HG02852 (cell line): Measurements from ENCODE around the gene TBC1D2.
"Not testable (repeated sequence)": the region's sequence is repeated elsewhere in the genome, so short reads cannot be mapped to it uniquely, and the experiment has no call there.

ENCODE experiments used
- ATAC-seq: cut with Tn5 transposase; IDR thresholded peaks from one replicate; pipeline ENCODE4 v1.9.1; 2021; ENCODE audit warnings: mild to moderate bottlenecking, moderate library complexity; ENCODE audit not compliant: unreplicated experiment

TBC1D2 gene

DNA sequence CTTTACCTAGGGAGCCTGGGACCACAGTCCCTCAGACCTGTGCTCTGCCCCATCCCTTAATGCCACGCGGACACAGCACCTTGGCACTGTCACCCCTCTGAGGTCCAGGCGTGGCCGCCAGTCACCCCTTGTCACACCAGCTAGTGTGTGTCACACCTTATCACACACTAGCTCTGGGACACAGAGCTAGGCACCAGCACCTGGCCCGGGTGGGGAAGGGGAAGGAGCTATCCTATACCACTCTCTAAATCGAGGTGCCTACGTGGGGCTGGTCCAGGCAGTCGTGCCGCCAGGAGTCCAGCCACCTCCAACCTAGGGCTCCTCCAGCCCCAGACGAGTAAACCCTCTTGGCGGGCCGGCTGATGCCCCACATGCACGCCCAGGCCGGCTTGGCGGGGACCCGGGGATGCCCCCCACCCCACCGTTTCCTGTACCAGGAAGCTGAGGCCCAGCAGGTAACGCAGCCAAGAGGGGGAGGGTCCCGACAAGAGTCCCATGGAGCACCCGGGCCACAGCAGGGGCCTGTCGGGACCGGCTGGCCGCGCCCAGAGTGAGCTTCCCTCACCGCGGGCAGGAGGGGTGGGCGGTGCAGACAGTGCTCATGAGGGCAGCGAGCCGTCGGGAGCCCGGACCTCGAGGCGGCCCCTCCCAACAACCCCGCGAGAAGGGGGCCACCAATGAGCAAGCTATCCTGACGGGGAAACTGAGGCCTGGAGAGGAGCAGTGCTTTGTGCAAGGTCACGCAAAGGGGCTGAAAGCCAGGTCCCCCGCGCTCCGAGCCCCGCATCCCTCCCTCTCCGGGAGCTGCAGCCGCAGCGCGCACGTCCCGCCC is 63.6 kb downstream of the TBC1D2 start:
- peak; percentile 20 for ATAC-seq

DNA sequence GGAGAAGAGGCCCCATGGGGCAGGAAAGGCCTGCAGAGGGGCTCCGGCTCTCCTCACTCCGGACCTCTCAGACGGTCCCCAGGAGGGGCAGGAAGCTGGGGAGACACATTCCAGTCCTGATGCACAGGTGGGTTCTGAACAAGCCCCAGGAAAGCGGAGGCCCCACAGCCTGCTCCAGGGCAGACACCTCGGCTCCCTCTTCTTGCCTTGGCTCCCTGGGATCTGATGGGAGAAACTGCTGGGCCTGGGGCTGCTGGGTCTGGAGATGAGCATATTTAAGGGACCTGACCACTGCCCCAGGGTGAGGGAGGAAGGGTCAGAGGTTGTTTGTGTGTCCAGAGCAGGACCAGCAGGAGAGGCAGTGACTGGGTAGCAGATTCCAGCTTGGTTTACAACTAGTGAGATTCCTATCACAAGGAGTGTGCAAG is 64.3 kb downstream of the TBC1D2 start:
- no peak for ATAC-seq

DNA sequence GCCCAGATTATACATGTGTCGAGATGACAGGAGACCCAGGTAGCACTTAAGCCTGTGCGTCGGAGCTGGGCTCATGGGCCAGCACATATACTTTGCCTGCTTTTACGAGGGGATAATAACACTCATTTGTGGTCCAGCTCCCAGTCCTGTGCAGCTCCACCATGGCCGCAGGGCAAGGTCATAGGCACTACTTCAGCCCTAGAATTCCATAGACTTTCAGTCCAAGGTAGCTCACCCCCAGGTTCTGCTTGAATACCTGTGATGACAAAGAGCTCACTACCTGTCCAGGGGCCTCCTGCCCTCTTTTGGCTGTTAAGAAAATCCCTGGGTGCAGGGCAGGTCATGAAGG is 64.7 kb downstream of the TBC1D2 start:
- no peak for ATAC-seq

DNA sequence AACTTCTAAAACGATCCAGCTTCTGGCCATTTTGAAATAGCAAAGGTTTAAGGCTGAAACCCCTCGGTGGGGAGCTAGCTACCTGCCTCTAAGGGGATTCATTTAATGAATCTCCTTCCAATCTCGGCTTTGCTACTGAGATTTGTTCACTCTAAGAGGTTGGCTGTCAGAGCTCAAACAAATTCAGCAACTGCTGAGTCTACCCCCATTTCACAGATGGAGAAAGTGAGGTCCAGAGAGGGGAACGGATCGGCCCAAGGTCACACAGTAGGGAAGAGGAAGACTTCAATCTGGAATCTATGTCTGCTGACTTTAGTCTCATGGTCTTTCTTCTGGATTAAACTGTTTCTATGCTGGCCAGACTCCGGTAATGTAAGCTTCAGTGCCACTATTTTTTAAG is 66.0 kb downstream of the TBC1D2 start:
- no peak for ATAC-seq

DNA sequence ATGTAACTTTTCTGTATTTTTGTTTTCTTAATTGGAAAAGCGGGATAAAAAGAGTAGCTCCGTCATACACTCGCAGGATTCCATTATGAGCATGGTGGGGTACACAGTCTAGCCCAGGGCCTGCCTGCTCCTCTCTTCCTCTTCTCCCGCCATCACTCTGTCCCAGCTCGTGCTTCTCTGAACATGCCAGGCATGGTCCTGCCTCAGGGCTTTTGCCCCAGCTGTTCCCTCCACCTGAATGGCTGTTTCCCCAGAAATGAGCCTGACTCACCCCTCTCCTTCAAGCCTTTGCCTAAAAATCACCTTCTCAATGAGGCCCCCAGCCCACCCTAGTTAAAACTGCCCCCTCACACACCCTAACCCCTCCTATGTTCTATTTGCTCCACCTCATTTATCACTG is 67.5 kb downstream of the TBC1D2 start:
- no peak for ATAC-seq

DNA sequence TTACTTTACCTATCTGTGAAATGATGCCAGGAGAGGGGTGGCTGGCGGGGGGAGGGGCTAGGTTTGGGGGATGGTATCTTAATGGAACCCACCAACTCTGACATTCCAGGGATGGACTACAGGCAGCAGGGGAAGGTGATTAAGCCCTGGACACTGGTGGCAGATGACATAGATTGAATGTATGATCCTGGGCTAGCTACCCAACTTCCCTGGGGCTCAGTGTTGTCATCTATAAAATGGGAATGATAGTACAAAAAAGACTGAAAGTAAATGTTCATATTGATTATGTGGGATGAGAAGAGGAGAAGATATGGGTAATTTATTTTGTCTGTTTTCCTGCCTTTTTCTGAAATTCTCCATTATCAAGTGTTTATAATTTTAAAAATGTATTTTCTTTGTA is 69.2 kb downstream of the TBC1D2 start:
- ATAC-seq = no peak

DNA sequence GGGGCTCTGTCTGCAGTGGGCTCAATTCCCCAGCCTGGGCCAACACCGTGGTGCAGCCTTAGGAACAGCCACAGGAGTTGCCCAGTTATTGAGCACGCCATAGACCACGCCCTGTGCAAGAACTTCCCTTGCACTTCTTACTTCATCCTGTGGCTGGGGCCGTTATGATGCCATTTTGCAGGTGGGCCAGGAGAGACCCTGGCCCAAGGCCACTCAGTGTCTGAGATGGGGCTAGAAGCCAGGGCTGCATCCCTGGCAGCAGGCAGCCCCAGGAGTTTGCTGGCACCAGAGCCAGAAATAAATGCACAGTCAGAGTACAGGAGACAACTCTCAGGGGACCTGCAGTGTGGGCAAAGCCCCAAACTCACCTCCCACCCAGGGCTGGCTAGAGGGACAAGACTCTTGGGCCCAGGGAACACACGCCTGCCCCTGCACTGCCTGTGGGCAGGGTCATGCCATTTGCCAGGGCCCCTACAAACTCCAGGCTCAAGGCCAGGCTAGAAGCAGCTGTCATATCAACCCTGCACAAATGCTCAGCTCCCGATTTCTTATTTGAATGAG is 69.8 kb downstream of the TBC1D2 start:
- ATAC-seq = no peak

DNA sequence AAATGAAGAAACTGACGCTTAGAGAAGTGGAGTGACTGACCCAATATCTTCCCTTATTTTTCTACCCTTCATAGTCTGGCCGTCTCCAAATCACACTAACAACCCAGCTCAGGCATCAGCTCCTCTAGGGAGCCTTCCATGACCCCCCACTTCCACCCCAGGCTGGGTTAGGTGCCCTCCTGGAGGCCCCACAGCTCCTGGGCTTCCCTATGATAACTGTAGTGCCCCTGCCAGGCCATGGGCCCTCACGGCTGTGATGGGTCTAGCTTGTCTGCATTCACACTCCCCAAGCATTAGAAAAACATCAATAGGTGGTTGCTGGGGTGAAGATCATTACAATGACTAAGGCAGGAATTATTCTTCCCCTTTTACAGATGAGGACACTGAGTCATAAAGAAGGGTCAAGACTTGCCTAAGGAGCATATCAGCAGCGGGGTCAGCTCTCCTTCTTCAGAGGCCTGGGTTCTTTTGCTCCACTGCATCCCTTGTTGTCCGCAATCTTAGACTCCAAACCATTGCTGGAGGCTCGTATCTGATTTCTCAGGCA is 70.4 kb downstream of the TBC1D2 start:
- ATAC-seq = no peak

DNA sequence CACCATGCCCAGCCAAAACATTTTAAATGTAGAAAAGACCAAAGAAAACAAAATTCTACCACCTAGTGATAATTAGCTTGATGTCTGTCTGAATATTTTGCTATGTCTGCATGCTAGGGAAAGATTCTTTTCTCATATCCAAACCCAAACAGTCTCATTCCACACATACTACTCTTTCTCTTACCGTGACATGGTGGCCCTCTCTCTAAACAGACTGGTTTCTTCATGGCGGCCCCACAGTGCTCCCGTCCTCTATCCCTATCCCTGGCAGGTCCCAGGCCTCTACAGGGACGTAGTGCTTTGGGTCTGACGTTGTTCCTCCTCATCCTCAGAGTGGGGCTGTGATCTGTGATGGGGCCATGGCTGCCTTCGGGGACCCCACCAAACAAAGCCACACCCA is 71.1 kb downstream of the TBC1D2 start:
- no peak for ATAC-seq

DNA sequence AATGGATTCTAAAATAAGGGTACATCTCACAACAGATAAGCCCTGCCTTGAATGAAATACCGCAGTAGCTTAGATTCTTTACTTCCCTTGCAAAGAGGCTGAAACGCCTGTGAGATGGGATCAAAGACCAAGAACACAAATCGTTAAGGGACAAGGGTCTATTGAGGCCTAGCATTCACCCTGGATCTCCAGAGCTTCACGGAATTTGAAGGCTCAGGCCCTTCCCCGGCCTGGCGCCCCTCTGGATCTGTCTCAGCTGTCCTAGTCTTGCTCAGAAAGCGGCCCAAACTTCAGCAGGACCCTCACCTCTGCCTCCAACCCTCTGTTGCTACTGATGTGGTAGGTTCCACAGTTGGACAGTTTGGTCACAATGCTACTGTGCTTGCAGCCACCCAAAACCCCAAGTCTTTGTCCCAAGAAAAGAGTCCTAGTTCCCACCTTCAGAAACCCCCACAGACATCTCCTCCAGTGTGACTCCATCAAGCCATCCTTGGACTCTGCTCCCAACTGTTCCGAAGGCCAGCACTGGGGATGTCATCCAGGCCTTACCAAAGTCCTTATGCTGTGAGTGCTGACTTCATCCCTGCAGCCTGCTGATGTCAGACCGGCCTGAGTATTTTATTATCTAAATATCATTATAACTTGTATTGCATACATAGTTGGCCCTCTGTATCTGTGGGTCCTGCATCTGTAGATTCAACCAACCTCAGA is 72.4 kb downstream of the TBC1D2 start:
- no peak for ATAC-seq

DNA sequence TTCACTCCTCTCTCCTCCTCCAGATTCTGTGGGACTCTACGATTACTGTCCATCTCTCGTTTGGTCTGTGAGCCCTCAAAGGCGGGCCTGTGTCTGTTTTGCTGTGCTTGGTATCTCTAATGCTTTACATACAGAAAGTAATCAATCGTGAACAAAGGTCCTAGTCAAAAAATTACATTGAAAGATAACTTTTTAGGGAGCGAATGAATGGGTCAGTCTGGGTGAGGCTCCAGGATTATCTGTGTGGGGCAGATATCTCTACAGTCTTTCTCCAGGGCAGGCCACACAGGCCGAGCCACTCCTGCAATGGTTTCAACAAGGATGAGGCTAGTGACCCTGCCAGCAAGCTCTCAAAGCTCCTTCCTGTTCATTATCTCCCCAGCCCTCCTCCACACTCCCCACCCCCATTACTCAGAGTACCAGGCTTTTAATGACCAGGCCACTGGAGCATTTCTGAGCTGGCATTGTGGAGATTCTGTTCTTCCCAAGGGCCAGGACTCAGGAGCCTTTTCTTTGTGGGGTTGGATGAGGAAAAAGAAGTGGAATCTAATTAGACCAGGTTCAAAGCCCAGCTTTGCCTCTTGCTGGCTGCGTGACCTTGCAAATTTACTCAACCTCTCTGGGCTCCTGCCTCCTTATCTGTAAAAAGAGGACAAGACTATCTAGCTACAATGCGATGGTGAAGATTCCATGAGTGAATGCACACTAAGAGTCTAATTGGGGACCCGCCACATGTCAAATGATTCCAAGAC is 73.2 kb downstream of the TBC1D2 start:
- no peak for ATAC-seq

DNA sequence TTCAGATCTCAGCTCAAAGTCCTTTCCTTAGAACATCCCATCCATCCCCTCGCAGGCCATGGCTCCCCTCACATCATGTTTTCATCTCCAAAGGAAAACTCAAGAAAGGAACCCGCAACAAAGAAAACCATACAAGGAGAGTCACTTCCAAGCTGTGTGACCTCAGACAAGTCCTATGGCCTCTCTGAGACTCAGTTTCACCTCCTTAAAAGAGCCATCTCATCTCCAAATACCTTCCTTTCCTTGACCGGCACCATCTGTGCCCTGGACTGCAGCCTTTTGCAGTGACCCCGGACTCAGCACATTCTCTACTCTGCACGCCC is 73.7 kb downstream of the TBC1D2 start:
- ATAC-seq = no peak

DNA sequence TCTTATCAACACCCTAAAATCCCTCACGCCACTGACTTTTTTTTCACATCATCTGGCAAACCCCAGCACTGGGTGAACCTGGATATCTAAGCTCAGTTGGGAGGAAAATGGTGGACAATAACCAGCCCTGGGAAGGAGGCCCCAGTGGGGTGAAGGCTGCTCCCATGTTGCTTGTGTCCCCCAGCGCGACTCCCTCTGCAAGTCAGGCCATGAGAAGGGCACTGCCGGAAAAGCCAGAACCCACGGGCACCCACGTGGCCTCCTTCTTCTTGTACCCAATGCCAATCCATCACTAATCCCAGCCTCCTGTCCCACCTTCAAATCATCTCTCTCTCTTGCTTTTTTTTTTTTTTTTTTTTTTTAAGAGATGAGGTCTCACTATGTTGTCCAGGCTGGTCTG is 74.5 kb downstream of the TBC1D2 start:
- ATAC-seq = no peak

DNA sequence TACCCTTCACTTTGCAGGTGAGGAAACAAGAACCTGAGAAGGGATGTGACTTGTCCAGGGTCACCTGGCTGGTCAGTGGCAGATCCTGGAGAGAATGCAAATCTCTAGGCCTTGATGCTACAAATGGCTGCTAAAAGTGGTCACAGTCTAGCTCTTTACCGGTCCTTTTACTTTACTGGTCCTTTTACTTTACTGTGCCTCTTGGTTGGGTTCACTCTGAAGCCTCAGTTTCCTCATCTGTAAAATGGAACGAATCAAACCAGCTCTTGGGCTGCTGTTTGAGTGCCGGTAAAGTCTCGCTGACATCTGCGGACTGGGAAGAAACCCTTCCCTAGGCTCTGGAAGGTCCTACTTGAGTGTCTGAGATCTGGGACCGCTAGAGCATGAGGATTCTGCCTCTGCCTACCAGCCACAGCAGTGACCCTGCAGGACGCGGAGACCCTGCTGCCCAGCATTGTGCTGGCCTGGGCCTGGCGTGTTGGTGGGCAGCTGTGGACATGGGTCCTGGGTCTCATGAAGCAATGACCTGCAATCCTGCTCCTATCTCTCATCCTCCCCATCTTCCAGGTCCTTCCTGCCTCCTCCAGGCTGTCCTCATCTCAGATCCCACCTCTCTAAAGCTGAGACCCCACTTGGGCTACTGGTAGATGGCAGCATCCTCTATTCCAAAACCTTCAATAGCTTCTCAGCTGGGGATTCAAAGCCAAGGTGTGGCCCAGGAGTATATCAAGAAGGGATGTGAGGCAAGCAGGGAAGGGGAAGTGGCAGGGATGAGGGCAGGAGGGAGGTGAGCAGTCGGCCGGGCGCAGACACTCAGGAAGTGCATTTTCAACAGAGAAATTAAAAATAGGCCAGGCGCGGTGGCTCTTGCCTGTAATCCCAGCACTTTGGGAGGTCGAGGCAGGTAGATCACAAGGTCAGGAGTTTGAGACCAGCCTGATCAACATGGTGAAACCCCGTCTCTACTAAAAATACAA is 76.3 kb downstream of the TBC1D2 start:
- ATAC-seq = no peak

DNA sequence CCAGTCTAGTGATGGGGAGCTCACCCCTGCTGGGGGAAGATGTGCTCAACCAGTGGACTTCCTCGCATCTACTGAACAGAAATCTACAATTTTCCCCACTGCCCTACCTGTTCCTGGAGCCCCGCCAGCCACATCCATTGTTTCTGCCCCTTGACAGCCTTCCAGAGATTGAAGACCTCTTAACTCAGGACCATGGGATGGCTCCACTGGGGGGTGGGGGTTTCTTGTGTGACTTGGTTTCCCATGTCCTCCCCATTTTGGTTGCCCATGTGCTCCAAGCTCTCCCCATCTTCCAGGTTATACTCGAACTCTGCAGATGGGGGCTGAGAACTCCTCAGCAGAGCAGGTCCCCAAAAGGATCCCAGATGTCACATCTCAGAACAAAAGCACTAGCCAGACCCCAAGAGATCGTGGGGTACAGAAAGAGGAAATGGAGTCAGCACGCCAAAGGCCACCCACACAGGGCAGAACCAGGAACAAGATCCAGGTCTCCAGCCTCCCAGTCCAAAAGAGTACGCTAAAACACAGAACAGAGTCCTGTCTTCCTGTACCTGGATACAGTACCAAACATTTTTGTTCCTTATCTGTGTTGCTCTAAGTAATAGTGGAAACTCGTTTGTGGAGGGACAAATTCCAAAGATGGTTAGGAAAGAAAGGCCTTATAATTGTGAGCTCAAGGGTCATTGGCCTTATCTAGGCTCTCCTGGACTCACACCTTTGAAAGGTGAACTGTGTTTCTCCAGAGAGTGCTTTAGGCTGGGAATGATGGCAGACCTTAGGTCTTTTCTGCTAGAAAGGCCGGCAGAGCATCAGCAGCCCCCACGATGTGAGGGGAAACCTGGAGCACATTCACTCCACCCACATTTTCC is 78.8 kb downstream of the TBC1D2 start:
- ATAC-seq = no peak

DNA sequence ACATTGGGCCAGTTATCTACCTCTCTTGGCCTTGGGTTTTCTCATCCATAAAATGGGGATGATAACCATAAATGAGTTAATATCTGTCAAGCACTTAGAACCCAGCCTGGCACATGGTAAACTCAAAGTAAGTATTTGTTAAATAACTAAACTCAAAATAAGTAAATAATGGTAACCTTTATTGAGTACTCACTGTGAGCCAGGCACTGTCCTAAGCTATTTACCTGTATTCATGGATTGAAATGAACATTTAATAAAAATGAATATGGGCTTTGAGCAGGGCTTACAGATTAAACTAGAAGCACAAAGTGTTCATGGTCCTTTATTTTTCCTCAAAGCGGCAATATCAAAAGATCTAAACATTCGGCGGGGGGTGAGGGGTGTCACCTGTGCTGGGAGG is 79.7 kb downstream of the TBC1D2 start:
- ATAC-seq = no peak

DNA sequence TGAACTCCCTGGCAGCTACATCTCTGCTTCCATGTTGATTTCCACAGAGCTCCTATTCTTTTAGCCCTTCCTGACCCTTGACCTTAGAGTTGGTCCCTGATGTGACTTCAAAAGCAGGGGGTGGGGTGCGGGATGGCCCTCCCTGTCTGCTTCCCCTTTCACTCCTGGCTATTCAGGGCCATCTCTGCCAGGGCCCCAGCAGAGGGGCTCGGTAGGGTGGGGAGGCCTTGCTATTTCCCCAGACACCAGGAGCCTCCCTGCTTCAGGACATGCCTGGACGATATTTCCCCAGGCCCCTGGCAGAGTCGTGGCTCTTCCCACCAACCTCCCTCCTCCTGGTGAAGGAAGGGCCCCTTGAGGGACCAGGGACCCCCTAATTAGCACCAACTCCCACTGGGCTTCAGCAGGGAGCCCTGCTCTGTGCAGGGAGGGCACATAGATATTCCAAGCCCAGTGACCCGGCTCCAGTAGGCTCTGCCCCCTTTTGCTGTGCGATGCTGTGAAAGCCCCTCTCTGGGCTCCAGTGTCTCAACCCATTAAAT is 80.3 kb downstream of the TBC1D2 start:
- no peak for ATAC-seq

DNA sequence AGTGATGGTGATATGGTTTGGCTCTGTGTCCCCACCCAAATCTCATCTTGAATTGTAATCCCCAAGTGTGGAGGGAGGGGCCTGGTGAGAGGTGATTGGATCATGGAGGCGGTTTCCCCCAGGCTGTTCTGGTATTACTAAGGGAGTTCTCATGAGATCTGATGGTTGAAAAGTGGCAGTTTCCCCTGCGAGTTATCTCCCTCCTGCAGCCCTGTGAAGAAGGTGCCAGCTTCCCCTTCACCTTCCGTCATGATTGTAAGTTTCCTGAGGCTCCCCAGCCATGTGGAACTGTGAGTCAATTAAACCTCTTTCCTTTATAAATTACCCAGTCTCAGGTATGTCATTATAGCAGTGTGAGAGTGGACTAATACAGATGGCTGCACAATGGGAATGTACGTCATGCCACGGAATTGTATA is 80.9 kb downstream of the TBC1D2 start:
- not testable (repeated sequence) for ATAC-seq

DNA sequence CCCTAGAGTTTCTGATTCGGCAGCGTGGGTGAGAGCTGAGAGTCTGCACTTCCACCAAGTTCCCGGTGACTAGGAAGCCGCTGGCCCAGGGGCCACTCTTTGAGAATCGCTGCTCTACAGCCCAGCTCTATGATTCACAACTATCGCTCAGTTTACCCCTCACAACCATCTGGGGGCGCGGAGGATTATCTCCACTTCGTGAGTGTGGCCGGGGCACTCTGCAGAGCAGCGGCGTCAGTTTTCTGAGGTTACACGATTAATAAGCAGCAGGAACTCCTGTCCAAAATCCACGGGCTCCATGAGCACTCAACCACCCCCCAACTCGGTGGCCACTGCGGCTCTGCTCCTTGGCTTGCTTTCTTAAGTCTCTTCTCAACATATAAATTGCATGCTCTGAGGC is 82.3 kb downstream of the TBC1D2 start:
- no peak for ATAC-seq
